Measurements from ENCODE around the gene MBD4. TPM values are rescaled to one million over a fixed set of nuclear protein-coding genes. Genes with fewer than 3 reads are reported as not detected.

The MBD4 gene
- polyA plus RNA-seq, 3 donors: 25.6 to 31.5 (median 30.1) TPM

DNA sequence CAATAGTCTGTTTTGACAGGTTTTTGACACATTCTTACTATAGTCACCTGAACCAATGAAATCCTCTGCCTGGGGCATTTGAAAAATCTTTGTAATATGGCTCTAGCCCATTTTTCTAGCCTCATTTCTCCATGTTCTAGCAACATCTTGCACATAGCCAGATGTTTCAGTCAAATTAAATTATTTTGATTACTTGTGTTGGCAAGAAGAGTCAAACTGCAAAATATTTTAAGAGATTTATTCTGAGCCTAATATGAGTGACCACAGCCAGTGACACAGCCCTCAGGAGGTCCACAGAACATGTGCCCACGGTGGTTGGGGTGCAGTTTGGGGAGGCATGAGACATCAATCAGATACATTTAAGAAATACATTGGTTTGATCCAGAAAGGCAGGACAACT, 7.2 kb upstream of the MBD4 start:
- H3K27me3 ChIP-seq (ENCODE audit: control insufficient read depth in 2 of 2, insufficient read depth in 2 of 2, low read length in 2 of 2): no peaks in the 10 kb centered on the region
- H3K9ac ChIP-seq (ENCODE audit: insufficient read depth, low read length, poor library complexity, severe bottlenecking): no peak overlapping the region
- peaks cover 42% of the 10 kb centered on the region for H3K79me2 ChIP-seq (ENCODE audit: insufficient read depth, low read length)
- TF ChIP-seq, protein P1, sequence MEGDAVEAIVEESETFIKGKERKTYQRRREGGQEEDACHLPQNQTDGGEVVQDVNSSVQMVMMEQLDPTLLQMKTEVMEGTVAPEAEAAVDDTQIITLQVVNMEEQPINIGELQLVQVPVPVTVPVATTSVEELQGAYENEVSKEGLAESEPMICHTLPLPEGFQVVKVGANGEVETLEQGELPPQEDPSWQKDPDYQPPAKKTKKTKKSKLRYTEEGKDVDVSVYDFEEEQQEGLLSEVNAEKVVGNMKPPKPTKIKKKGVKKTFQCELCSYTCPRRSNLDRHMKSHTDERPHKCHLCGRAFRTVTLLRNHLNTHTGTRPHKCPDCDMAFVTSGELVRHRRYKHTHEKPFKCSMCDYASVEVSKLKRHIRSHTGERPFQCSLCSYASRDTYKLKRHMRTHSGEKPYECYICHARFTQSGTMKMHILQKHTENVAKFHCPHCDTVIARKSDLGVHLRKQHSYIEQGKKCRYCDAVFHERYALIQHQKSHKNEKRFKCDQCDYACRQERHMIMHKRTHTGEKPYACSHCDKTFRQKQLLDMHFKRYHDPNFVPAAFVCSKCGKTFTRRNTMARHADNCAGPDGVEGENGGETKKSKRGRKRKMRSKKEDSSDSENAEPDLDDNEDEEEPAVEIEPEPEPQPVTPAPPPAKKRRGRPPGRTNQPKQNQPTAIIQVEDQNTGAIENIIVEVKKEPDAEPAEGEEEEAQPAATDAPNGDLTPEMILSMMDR (IDR thresholded peaks at IDR 0.05): no peak
- no peak overlapping the region for H3K4me3 ChIP-seq (replicated peaks in 1 of 3; ENCODE audit: low read depth in 2 of 3, low read length in 3 of 3)
- intact Hi-C loops (cut with micrococcal nuclease): no loop called here
- H3K27me3 Mint-ChIP-seq (ENCODE audit: low read depth in 3 of 3): peaks cover 0 to 4% (median 0%) of the 10 kb centered on the region in 3 donors
- peaks cover 6 to 14% of the 10 kb centered on the region in 2 donors for H3K36me3 Mint-ChIP-seq
- peaks cover 2 to 7% of the 10 kb centered on the region in 2 donors for H3K36me3 ChIP-seq (replicated peaks in 1 of 2; ENCODE audit: control insufficient read depth in 1 of 2, insufficient read depth in 2 of 2, low read length in 2 of 2)
- no peak overlapping the region for H3K27ac Mint-ChIP-seq
- H3K4me3 Mint-ChIP-seq: no peak overlapping the region
- peaks cover 20 to 25% of the 10 kb centered on the region in 2 donors for H3K4me1 ChIP-seq (ENCODE audit: control insufficient read depth in 1 of 2, insufficient read depth in 2 of 2, low read length in 2 of 2)
- no peak overlapping the region for H2AFZ ChIP-seq (ENCODE audit: insufficient read depth, low read depth, low read length, poor library complexity, severe bottlenecking)
- no peak for DNase-seq
- no peak overlapping the region for H3K27ac ChIP-seq (ENCODE audit: low read depth in 1 of 2, low read length in 2 of 2)
- WGBS (ENCODE audit: insufficient coverage): no CpG with 5 or more reads among the region's 1 CpG
- no peak overlapping the region for H3K4me2 ChIP-seq (replicated peaks; ENCODE audit: extremely low read depth, low read length, poor library complexity, severe bottlenecking)
- H3K9me3 ChIP-seq (replicated peaks in 1 of 2; ENCODE audit: control insufficient read depth in 1 of 2, insufficient read depth in 1 of 2, low read length in 2 of 2): no peaks in the 10 kb centered on the region
- no peaks in the 10 kb centered on the region for H4K20me1 ChIP-seq (ENCODE audit: insufficient read depth, low read length)
- peaks cover 39% of the 10 kb centered on the region for H3K4me1 Mint-ChIP-seq
- H3K9me3 Mint-ChIP-seq: no peaks in the 10 kb centered on the region

DNA sequence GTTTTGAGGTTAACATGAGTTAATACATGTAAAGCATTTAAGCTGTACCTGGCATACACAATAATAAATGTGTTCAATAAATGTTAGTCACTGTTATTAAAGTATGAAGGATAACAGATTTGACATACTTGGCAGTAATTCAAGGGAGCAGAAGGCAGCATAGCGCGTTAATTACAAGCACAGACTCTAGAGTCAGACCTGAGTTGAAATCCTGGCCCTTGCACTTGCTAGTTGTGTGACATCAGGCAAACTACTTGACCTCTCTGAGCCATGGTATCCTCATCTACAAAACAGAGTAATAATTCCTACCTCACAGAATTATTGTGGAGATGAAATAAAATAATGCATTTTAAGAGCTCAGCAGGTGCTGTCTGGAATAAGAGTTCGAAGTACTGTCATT, 5.7 kb upstream of the MBD4 start:
- Histone ChIP-seq H3K4me1 (ENCODE audit: control insufficient read depth in 1 of 2, insufficient read depth in 2 of 2, low read length in 2 of 2) (peaks cover 35 to 40% of the 10 kb centered on the region in 2 donors), H4K20me1 (ENCODE audit: insufficient read depth, low read length) (no peaks in the 10 kb centered on the region), H3K9ac (ENCODE audit: insufficient read depth, low read length, poor library complexity, severe bottlenecking) (no peak overlapping the region), H3K27ac (ENCODE audit: low read depth in 1 of 2, low read length in 2 of 2) (peak overlapping the region in 1 of 2 donors; percentile 77), H3K4me3 (replicated peaks in 1 of 3; ENCODE audit: low read depth in 2 of 3, low read length in 3 of 3) (no peak overlapping the region), H3K36me3 (replicated peaks in 1 of 2; ENCODE audit: control insufficient read depth in 1 of 2, insufficient read depth in 2 of 2, low read length in 2 of 2) (no peaks in the 10 kb centered on the region), H3K4me2 (replicated peaks; ENCODE audit: extremely low read depth, low read length, poor library complexity, severe bottlenecking) (no peak overlapping the region), H3K27me3 (ENCODE audit: control insufficient read depth in 2 of 2, insufficient read depth in 2 of 2, low read length in 2 of 2) (no peaks in the 10 kb centered on the region), H3K9me3 (replicated peaks in 1 of 2; ENCODE audit: control insufficient read depth in 1 of 2, insufficient read depth in 1 of 2, low read length in 2 of 2) (no peaks in the 10 kb centered on the region), H3K79me2 (ENCODE audit: insufficient read depth, low read length) (peaks cover 50% of the 10 kb centered on the region), H2AFZ (ENCODE audit: insufficient read depth, low read depth, low read length, poor library complexity, severe bottlenecking) (no peak overlapping the region)
- peak overlapping the region in 3 of 7 donors; percentile 80 to 92 (median 87) for H3K27ac Mint-ChIP-seq
- intact Hi-C loops (cut with micrococcal nuclease): no loop called here
- H3K4me3 Mint-ChIP-seq: no peak overlapping the region
- H3K36me3 Mint-ChIP-seq: peaks cover 1 to 6% of the 10 kb centered on the region in 2 donors
- no CpG with 5 or more reads among the region's 3 CpGs for WGBS (ENCODE audit: insufficient coverage)
- no peaks in the 10 kb centered on the region for H3K9me3 Mint-ChIP-seq
- TF ChIP-seq, protein P1 (IDR thresholded peaks at IDR 0.05): no peak
- peaks cover 0 to 2% (median 0%) of the 10 kb centered on the region in 3 donors for H3K27me3 Mint-ChIP-seq (ENCODE audit: low read depth in 3 of 3)
- H3K4me1 Mint-ChIP-seq: peaks cover 53% of the 10 kb centered on the region
- DNase-seq: no peak

Data from CD14-positive monocyte (primary cell).